Activated T-cell treated with anti-CD3 and anti-CD28 coated beads for 4 hours (primary cell): ENCODE measurements around the gene ARL9.
"Not testable (repeated sequence)": the region's sequence is repeated elsewhere in the genome, so short reads cannot be mapped to it uniquely, and the experiment has no call there.

ENCODE experiments used
- DNase-seq: peaks from one replicate; pipeline ENCODE4 v3.0.0-alpha.2; 2020

Gene ARL9, protein sequence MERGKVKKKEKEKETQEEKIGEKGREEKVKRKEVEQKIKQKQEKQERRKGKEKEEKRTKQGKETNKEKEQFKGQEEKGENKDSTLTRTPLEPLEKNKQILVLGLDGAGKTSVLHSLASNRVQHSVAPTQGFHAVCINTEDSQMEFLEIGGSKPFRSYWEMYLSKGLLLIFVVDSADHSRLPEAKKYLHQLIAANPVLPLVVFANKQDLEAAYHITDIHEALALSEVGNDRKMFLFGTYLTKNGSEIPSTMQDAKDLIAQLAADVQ

DNA sequence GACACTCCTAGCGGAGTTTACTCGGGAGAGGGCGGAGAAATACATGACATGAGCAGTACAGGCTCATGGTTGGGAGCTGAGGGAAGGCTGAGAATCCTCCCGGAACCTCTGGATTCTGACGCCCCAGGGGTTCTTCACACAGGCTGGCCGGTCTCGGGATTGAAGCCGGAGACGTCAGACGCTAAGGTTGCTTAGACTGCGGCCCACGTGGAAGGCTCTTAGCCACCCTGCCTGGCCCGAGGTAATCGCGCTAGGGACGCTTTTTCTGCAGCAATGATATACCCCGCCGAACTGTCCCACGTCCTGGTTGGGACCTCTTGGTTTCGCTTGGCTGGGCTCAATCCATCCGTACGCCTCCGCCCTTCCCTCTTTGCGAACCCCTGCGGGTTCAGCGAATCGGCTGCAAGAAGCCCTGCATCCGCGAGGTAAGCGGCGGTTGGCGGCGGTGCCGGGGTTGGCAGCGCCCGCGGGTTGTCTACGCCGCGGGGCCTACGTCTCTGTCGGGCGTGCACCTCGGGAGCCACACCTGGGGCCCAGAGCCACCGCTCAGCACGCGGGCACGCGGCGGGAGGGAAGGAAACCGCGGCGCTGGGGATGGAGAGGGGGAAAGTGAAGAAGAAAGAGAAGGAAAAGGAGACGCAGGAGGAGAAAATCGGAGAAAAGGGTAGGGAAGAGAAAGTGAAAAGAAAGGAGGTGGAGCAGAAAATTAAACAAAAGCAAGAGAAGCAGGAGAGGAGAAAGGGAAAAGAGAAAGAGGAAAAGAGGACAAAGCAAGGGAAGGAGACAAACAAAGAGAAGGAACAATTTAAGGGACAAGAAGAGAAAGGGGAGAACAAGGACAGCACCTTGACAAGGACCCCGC, at the start of gene ARL9:
TSS of gene ARL9 (plus strand) at position 523 of the 862 bp plus-strand sequence. CDS start at position 595, 72 bp downstream.
- peak; percentile 44 for DNase-seq

DNA sequence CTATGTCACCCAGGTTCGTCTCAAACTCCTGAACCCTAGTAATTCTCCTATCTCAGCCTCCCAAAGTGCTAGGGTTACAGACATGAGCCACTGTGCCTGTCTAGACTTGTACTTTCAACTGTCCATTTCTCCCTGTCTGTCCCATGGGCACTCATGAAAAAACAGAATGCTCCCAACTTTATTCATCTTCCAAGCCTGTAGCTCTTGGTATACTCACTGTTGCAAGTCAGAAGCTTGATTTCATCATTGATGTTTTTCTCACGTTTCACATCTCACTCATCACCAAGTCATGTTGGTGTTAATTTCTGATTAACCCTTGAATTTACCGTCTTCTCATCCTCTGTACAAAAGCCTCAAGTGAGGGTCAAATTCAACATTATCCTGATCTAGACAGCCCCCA, 45.5 kb upstream of the ARL9 start:
- DNase-seq, result no peak

DNA sequence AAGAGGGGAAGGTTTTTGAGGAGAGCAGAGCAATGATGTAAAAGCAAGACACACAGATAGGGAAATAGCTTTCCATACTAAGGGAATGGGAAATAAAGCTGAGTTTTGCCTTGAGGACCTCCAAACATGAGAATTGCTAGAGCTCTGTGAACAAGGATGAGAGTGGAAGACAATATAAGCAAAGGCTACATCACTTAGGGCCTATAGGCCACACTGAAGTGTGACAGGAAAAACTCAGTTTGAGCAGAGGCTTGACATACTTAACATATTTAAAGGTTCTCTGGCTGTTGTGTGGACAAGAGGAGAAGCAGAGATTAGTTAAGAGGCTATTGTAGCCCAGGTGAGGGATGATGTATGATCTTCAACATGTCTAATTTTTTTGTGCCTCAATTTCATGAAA, 43.4 kb upstream of the ARL9 start:
- DNase-seq, result no peak

DNA sequence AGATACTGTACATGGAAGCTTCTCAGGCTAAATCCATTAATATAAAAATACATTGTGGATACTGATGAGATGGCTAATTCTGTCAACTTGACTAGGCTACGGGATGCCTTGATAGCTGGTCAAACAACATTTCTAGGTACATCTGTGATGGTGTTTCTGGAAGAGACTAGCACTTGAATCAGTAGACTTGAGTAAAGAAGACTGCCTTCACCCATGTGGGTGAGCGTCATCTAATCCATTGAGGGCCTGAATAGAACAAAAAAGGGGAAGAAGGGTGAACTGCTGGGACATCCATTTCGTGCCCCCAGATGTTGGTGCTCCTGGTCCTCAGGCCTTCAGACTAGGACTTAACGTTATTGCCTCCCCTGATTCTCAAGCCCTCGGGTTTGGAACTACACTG, 41.9 kb upstream of the ARL9 start:
- DNase-seq, result no peak

DNA sequence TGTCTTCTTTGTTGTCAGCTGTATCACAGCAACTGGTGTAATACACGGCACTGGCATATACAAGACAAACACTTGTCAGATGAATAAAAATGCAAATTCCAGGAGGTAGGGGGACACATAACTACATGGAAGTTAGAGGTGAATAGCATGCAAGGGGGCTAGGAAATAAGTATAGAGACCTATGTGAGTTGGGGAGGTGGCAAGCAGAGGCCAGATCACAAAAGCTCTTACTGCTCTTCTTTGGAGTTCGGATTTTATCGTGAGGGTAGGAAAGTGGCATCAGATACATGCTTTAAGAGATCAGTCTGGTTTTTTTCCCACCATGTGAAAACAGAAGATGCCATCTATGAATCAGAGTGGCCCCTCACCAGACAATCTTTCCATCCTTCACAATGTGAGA, 41.0 kb upstream of the ARL9 start:
- DNase-seq, result no peak

DNA sequence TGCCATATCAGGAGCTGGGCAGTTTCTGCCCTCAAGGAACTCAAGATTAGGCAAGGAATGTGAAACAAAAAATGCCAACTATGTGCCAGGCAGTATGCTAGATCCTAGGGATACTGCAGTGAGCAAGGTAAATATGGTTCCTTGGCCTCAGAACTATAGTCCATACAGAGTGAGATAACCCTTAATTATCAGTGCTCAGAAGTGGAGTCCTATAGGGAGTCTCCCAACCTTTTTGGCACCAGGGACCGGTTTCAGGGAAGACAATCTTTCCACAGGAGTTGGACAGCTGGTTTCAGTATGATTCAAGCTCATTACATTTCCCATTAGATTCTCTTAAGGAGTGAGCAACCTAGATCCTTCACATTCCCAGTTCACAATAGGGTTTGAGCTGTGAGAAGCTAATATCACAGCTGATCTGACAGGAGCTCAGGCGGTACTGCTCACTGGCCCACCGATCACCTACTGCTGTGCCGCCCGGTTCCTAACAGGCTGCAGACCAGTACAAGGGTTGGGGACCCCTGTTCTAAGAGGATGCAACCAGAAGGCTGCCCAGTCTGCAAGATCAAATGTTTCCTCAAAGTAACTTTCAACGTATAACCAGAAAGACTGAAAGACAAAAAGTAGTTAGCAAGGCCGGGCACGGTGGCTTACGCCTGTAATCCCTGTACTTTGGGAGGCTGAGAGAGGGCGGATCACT, 39.8 kb upstream of the ARL9 start:
- no peak for DNase-seq

DNA sequence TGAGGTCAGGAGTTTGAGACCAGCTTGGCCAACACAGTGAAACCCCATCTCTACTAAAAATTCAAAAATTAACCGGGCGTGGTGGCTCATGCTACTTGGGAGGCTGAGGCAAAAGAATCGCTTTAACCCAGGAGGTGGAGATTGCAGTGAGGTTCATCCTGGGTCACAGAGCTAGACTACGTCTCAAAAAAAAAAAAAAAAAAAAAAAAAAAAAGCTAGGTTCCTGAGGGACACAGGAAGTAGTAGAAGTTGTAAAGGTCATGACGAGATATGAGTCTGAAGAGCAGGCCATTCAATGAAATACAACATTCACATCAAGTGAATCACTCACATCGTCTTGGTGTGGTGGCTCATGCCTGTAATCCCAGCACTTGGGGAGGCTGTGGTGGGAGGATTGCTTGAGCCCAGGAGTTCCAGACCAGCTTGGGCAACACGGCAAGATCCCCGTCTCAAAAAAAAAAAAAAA, 39.3 kb upstream of the ARL9 start:
- not testable (repeated sequence) for DNase-seq

DNA sequence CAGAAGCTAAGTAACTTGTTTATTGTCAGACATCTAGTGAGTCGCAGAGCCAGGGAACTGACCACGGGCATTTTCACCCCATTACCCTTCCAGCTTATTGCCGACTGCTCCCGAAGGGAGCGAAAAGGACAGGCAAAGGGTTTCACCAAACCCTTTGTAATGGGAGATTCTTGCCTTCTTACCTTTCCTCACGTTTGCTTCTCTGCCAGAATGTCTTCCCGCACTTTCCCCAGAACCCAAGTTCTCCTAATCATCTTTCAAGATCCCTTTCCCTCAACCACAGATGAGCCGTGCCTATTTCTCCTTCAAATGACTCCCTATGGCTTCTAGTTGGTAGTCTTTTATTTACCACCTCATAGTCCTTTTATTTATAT, 38.7 kb upstream of the ARL9 start:
- DNase-seq, result no peak

DNA sequence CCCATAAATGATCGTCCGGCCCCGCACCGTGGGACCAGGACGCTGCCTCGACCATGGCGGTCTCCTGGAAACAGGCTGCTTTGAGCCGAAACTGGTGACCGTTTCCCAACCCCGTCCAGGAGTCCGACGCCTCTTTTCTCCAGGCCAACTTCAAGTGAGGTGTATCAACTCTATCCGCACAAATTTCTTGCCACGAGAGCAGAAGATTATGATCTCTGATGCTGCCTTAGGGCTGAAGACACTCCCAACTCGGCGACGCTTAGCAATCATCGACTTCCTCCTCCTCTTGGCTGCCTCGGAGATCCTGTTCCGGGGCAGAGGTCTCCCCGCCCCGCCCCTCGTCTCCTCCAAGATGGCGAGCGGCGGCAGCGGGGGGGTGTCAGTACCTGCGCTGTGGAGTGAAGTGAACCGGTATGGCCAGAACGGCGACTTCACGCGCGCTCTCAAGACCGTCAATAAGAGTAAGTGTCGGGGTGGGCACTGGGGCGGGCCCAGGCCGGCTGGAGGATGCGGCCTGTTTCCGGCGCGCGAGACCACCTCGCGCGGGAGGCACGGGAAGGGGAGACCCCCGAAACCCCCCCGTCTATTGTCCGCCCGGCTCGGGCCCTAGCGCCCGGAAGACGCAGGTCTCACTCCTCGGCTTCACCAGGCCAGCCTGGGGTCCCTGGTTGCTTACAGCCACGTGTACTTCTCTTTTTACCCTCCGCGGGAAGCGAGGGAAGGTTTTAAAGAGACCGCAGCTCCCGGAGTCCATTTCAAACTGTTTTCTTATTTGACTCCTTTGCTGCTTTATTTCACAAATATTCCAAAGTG, 38.1 kb upstream of the ARL9 start, which contains the start of gene SRP72:
TSS of gene SRP72 (plus strand) at position 334 of the 813 bp plus-strand sequence. CDS start at position 353, 19 bp downstream.
- peak; percentile 83 for DNase-seq

DNA sequence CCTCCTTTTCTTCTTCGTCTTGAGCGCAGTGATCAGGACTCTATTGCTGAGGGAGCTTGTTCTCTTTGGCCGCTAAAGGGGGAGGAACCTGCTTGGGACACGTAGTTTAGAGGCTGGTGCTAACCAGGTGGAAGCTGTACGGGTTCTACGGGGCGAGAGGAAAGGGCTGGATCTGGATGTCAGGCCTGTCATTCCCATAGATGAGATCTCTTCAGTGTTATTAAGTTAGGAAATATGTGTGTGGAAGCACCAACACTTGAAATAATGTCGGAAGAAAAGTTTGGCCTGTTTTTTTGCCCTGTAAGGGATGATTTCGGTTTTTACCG, 37.5 kb upstream of the ARL9 start:
- DNase-seq, result peak; percentile 24

DNA sequence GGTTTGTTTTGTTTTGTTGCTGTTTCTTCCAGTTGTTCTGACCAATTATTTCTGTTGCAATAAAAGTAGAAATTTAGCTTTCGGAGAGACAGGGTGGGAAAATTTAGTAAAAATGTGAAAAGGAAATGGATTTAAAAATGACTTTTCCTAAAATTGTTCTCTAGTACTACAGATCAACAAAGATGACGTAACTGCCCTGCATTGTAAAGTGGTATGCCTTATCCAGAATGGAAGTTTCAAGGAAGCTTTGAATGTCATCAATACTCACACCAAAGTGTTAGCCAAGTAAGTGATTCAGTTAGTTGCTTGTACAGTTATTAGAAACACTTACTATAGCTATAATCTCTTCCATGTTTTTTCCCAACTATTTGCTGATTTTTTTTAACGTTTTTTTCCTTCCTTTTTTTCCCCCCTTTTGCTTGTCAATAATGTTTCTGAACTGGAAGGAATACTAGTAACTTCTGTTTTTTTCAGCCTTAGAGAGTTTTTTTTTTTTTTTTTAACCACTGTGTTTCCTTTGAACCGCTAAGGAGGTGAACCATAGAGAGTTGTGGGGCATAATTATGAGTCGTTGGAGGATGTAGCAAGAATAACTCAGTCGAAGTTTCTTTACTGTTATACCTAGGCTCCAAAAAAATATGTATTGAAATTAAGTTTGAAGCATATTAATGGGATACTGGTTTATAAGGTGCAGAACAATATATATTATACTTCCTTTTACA, 35.9 kb upstream of the ARL9 start:
- DNase-seq, result no peak

DNA sequence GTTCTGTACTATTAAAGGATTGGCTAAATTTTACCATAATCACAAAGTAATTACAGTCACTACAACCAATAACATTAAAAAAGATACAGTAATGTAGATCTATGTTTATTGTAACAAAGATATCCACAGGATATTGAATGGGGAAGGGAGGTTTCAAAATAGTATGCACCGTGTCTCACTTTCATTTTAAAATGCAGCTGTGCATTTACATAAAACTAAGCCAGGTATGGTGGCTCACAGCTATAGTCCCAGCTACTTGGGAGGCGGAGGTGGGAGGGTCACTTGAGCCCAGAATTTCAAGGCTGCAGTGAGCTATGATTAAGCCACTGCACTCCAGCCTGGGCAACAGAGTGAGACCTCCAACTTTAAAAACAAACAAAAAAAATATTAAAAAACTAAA, 29.7 kb upstream of the ARL9 start:
- DNase-seq, result no peak

DNA sequence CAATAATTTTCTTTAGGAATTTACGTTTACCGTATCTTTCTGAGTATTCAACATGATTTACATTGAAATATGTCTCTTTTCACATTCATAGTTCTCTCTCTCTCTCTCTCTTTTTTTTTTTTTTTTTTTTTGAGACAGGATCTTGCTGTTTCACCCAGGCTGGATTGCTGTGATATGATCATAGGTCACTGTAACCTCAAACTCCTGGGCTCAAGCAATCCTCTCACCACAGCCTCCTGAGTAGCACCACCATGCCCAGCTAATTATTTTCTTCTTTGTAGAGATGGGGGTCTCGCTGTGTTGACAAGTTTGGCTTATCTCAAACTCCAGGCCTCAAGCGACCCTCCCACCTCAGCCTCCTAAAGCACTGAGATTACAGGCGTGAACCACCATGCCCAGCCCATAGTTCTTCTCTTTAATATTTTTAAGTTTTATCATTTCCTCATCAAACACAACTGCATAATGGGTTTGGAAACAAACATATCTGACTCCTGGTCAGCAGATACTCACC, 28.3 kb upstream of the ARL9 start:
- no peak for DNase-seq

DNA sequence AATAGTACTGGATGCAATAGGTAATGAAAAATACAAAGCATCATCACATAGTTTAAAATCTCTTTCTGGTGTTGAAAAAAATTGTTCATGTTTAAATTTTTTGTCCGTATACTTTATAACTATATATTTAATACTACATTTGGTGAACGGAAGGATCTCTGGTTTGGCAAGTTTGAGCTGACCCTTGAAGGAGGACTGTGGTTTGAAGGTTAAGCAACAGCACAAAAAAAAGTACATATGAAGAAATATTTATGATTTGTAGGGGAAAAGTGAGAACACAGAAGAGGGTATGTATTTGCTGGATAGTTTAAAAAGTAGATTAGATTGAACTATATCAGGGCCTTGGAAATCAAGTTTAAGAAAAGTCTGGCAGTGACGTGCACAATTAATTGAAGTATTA, 24.9 kb upstream of the ARL9 start:
- no peak for DNase-seq

DNA sequence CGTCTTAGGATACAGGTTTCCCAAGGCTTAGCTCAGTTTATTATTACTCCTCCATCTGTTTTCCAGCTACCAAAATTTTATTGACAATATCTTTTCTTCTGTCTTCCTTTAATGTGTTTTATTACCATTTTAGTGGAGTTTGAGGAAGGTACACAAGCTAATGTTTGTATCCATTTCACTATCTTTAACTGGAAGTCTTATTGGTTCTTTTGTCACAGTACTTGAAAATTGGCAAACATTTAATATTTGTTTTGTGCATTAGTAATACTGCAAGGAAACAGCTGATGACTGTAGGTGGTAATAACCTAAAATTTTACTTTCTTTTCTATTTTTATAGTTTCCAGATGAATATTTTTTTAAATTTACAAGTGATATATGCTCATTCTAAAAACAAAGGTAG, 9.3 kb upstream of the ARL9 start:
- no peak for DNase-seq

DNA sequence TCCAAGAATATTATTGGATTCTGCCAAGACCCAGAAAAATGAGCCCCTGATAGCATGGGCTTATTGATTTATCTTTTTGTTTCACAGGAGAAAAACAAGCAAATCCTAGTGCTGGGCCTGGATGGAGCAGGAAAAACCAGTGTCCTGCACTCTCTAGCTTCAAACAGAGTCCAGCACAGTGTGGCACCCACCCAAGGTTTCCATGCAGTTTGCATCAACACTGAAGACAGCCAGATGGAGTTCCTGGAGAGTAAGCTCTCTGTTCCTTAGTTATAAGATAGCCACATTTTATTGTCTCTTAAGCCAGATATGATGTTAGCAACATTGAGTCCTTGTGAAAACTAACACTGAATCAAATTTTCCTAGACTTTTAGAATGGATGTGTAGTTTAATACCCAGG, 5.5 kb downstream of the ARL9 start:
- DNase-seq, result no peak

DNA sequence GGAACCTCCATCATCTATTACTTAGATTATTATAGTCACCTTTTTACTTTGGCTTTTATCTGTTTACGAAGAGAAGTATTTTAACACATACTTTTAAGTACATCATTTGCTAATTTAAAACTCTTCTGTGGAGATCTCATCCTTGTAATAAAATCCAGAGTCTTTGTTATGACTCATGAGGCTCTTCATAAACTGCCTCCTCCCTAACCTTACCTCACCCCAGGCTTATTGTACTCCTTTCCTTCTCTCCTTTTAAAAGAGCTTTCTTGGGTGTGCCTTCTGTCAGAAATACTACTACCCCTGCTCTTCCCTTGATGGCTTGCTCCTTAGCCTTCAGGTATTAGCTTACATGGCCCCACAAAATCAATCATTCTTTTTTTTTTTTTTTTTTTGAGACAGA, 6.6 kb downstream of the ARL9 start:
- no peak for DNase-seq

DNA sequence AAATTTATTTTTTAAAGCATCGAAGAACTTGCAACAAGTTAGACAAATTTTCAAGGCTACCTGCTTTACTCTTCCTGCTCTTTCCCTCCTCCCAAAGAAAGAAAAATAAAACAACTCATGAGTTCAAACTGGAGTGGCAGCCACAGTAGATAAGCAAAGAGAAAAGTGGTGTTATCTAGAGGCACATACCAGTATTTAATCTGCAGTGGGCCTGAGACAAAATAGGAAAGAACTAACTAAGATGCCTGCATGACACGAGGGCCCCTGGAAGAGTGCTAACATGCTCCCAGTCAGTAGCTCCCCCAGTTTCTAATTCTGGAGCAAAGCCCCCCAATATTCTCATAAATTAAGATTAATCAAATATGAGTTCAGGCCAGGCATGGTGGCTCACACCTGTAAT, 7.9 kb downstream of the ARL9 start:
- no peak for DNase-seq

DNA sequence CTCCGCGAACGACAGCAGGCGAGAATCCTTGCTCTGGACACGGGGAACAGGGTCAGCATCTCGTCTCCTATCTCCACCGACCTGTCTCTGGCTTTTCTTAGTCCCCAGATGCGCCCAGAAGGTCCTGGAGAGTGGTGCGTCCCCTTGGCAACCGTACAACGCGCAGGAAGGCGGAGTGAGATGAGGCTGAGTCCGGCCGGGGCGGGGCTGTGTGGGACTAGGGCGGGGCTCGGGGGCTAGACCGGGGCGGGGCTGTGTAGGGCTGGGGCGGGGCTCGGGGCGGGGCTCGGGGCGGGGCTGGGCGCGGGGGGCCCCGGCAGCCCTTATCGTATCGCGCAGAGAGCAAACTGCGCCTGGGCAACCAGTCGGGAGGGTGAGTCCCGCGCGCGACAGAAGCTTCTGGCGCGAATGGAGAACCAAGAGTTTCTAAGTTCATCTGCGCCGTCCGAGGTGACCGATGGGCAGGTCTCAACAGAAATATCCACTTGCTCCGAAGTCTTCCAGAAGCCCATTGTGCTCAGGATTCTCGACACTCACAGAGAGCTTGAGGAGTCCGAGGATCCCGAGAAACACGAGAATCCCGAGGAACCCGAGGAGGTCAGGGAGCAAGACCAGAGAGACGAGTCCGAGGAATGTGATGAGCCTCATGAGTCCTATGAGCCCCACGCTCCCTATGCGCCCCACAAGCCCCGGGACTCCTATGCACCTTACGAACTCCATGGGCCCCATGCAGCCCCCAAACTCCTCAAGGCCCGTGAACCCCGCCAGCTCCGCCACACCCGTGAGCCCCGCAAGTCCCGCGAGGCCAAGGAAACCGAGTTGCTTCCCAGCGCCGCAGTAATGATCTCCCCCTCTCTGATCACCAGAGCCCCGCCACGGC, 24.9 kb downstream of the ARL9 start:
- DNase-seq, result peak; percentile 77

DNA sequence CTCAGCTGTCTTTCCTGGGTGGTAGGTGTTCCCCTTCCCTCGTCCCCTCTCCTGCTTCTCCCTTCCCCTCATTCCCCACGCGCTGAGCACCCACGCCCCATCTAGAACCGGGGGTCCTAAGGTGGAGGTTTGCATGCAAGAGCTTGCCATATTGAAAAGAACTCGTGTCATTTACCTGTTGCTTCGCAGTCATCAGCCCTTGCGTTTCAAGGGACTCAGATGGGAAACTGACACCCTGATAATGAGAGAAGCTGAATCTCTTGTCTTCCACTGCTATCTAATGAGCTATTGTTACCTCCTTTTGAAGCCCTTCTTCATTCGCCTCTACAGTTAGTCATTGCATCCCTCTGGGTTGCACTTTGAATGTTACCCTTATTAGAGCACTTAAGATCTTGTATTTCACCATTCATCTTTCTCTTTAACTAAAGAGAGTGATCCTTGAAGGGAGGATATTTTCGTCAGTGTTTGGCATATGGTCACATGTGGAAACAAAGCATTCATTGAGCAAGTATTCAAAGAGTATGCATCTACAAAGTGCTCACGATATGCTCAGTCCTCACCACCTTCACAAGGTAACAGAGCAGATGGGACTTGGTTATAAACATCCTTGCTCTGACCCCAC, 25.7 kb downstream of the ARL9 start:
- DNase-seq, result no peak
